ENCODE results near the gene FAM171A2.
"Not testable (repeated sequence)": the region's sequence is repeated elsewhere in the genome, so short reads cannot be mapped to it uniquely, and the experiment has no call there.

The FAM171A2 gene

GRCh38 chr17:44344939-44345453, 18.7 kb downstream of the FAM171A2 start, which contains the start of gene GRN:
TSS of gene GRN (plus strand) at chr17:44345302. CDS start at chr17:44349165, 3,863 bp downstream.
- peak; percentile 74 for DNase-seq

DNA sequence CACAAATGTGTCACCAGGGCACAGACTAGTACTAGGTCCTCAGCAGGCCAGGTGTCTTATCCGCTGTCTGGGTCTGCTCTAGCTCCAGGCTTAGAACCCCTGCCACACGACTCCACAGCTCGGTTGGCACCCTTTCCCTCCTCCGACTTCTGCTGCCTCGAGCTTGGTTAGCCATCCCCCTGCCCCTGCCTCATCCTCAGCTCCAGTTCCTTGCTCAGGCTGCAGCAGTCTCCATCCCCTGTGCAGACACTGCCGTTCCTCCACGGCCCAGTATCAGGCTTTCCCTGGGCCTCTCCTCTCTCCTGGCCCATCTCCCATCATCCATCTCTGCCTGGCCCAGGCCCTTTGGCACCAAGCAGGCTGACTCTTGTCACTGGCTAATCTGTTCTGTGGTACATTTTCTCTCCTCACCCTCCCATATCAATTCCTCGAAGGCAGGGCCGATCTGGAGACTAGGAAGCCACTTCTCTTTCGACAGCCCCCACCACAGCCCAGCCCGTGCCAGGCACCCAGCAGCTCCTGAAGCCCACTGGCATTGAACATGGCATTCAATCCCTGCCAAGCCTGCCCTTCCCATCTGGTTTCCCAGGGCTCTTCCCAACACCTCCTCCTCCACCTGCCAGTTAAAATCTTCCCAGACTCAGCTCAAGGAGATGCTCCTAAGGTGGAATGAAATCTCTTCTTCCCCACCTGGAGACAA, 20.0 kb downstream of the FAM171A2 start:
- no peak for DNase-seq

GRCh38 chr17:44340553-44340952, 23.1 kb downstream of the FAM171A2 start:
- not testable (repeated sequence) for DNase-seq

- no peak for DNase-seq
These were observed 25.0 kb downstream of the FAM171A2 start for GRCh38 chr17:44338702-44339101.

DNA sequence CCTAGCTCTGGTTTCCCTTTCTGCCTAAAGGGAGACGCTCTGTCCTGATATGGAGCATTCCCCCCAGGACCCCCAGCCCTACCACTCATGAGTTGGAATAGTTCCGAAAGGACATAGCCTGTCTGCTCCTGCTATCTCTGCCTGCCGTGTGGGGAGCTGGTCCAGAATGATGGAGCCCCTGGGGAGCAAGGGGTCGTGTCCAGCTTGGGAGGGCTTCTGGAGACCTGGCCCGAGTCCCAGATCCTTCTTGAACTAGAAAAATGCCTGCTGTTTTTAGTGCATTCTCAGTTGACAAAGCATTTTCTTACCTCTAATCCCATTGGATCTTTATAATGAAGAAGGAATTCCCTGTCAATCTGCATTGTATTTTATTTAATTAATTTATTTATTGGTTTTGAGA, 27.7 kb downstream of the FAM171A2 start:
- no peak for DNase-seq

DNA sequence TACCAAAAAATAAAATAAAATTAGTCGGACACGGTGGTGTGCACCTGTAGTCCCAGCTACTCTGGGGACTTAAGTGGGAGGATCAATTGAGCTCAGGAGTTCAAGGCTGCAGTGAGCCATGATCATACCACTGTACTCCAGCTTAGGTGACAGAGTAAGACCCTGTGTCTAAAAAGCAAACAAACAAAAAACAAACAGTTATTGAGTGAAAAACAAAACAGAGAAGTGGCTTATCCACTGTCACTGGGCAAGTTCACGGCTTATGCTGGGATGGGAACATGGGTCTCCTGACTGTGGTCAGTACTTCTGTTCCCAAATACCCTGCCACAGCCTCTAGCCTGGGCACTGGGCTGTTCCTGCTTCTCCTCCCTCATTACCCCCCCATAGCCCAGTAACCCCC, 28.1 kb downstream of the FAM171A2 start:
- DNase-seq: no peak

GRCh38 chr17:44334727-44335126, 28.9 kb downstream of the FAM171A2 start:
- no peak for DNase-seq

GRCh38 chr17:44334315-44334714, 29.3 kb downstream of the FAM171A2 start:
- no peak for DNase-seq

DNA sequence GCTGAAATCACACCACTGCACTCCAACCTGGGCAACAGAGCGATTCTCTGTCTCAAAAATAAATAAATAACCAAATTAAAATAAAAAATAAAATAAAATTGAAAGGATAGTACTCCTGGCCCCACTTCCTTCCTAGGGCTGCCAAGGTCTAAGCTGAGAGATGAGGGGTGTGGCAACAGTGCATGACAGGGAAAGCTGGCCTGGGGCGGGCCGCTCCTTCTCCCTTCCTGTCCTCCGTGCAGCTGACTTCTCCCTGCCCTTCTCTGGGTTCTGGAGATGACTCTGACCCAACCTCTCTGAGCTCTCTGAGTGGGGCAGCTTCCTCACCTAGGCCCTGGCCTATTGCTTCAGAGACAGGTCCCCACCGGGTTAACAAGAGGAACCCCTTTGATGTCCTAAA, 30.3 kb downstream of the FAM171A2 start:
- no peak for DNase-seq

GRCh38 chr17:44331249-44331760, 32.3 kb downstream of the FAM171A2 start:
- DNase-seq: peak; percentile 68

DNA sequence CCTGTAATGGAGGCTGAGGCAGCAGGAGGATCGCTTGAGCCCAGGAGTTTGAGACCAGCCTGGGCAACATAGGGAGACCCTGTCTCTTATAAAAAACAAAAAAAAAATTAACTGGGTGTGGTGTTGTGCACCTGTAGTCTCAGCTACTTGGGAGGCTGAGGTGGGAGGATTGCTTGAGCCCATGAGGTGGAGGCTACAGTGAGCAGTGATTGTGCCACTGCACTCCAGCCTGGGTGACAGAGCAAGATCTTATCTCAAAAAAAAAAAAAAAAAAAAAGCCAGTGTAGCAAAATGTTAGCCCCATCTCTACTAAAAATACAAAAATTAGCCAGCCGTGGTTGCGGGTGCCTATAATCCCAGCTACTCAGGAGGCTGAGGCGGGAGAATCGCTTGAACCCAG, 33.4 kb downstream of the FAM171A2 start:
- DNase-seq: not testable (repeated sequence)

GRCh38 chr17:44329516-44329915, 34.1 kb downstream of the FAM171A2 start:
- DNase-seq: not testable (repeated sequence)

DNA sequence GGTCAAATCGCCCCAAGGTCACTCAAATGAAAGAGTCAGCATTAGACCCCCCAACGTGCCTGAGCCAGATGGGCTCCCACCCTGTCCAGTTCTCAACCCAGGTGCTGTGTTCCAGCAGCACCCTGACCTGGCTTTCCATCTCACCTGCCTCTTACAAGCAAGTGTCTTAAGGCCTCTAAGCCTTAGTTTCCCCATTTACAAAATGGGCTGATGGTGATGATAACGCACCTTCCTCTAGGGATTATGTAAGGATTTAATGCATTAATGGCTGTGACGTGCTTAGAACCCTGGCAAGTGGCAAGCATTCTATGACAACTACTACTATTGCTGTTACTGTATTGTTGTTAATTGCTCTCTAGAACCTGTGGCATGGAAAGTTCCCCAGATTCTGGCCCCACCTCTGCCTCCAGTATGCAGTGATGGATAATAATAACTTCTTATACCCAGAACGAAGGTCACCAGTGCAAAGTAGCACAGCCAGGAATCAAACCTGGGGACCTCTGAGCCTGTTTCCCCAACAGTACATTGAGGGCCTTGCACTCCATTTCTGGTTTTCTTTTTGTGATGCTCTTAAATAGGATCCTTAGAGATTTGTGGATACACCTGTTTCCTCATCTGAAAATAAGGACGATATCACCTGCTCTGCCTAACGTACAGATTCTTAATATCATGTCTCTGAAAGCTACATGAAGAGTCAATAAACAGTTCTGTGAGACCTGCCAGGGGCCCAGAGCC, 35.8 kb downstream of the FAM171A2 start:
- no peak for DNase-seq

DNA sequence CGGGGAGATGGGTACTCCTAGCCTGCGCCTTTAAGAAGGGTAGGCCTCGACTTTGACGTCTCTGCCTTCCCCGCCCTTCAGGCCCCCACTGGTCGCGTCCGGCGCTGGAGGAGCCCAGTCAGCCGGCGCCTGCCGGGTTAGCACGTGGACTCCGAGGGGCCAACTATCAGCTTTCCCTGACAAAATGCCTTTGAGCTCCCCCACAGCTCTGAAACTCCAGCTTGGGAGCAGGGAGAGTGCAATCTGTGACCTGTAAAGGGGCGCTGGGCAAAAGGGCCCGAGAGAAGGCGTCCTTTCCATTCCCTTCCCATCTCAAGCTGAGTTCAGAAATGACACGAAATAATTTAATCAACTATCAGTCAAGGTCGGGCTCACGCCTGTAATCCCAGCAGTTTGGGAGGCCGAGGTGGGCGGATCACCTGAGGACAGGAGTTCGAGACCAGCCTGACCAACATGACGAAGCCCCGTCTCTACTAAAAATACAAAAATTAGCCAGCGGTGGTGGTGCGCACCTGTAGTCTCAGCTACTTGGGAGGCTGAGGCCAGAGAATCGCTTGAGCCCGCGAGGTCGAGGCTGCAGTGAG, 36.7 kb downstream of the FAM171A2 start:
- DNase-seq: peak; percentile 95

DNA sequence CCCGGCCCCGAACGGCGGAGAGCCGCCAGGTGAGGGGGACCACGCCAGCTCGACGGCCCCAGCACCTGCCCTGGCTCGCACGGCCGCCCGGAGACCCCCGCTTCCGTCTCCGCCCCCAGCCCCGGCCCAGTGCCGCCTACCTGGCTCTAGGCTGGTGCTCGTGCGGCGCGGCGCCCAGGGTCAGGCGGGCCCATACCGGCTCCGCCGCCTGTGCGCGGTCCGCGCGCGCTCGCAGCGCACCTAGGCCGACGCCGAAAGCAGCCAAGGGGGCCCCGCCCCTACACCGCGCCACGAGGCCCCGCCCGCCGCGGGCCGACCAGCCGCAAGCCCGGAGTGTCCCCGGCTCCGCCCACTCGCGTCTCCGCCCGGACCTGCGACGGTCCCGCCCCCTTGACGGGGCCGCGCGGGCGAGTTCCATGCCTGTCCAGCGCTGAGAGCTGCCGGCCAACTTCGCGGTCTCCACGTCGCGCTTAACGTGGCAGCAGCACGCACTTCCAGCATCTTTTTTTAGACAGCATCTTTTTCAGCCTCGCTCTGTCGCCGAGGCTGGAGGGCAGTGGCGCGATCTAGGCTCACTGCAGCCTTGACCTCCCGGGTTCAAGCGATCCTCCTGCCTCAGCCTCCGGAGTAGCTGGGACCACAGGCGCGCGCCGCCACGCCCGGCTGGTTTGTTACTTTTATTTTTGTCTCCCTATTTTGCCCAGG, 38.9 kb downstream of the FAM171A2 start, which contains the start of gene SLC25A39:
TSS of gene SLC25A39 (minus strand) at position 253 of the 705 bp plus-strand sequence. CDS start 1,261 bp downstream, outside the sequence.
- peak; percentile 89 for DNase-seq

- DNase-seq: no peak
These were observed 39.5 kb downstream of the FAM171A2 start for GRCh38 chr17:44324092-44324570.

- no peak for DNase-seq
These were observed 40.1 kb downstream of the FAM171A2 start for GRCh38 chr17:44323359-44324091.

GRCh38 chr17:44322236-44322895, 41.3 kb downstream of the FAM171A2 start:
- no peak for DNase-seq

DNA sequence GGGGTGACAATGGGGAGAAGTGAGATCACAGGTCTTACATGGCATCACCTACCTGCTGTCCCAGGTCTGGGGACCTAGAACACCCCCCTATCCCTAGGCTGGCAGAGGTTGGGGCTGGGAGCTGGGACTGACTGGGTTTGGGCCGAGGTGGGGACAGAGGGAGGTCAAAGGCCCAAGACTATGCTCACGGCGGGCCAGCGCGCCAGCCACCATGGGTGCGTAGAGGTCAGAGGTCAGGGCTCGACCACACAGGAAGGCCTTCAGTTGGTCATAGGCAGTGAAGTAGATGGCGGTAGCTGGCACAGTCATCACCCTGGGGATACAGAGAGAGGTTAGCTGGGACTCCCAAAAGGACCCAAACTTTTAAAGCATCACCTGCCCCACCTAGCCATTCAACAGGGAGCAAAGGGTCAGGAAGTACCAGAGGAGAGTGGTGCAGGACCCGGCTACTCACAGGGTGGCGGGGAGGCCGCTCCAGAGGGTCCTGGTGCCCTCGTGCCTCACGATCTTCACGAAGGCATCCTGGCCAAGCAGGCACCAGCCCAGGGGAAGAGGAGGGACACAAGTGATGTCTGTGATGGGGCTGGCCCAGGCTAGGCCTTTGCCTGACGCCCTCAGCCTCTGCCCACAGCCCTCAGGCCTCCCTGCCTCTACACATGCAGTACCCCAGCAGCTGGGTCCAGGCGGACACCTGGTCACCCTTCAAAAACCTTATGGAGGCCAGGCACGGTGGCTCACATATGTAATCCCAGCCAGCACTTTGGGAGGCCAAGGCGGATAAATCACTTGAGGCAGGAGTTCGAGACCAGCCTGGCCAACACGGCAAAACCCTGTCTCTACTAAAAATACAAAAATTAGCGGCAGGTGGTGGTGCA, 42.2 kb downstream of the FAM171A2 start:
- DNase-seq: no peak

GRCh38 chr17:44320066-44320465, 43.6 kb downstream of the FAM171A2 start:
- no peak for DNase-seq
